Measurements from ENCODE around the gene ROCK2. TPM values are rescaled to one million over a fixed set of nuclear protein-coding genes. Genes with fewer than 3 reads are reported as not detected.

Gene ROCK2
- total and polyA plus RNA-seq, 2 of the 13 experiments (the other 11 are each of a cell fraction or from before 2014, with no cell fraction given): 38.1 to 119 TPM

DNA sequence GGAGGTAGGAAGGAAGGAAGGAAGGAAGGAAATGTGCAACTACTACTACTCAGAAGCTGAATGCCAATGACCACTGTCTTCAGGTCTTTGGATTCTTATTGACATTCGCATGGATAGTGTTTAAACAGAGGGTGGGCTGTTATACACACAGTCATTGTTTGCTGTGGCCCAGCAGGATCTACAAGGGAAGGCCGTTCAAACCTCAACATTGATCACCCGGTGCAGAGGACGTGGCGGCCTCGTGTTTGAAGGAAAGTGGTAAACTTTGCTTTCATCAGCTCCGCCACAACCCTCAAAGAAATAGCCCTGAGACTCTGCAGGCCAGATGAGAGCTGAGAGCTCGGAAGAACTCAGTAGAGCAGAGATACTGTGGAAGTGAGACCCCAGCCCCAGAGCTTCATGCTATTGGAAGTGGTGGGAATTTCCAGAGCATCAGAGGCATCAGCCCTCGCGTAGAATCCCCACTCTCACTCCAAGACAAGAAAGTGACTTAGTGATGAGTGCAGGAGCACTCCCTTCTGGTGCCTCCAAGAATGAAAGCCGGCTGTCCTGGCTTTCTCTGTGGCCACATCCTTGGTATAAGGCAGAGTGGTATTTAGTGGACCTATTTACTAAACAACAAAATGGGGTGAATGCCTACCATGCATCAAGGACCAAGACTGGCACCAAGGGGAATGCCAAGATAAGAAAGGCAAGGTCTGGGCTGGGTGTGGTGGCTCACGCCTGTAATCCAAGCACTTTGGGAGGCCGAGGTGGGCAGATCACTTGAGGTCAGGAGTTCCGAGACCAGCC, 10.1 kb upstream of the ROCK2 start (continued):
- TF ChIP-seq ZNF350 (CRISPR knock-in tag; IDR thresholded peaks at IDR 0.05; ENCODE audit: borderline replicate concordance, low read depth): peak; percentile 97
- TF ChIP-seq, protein P1, sequence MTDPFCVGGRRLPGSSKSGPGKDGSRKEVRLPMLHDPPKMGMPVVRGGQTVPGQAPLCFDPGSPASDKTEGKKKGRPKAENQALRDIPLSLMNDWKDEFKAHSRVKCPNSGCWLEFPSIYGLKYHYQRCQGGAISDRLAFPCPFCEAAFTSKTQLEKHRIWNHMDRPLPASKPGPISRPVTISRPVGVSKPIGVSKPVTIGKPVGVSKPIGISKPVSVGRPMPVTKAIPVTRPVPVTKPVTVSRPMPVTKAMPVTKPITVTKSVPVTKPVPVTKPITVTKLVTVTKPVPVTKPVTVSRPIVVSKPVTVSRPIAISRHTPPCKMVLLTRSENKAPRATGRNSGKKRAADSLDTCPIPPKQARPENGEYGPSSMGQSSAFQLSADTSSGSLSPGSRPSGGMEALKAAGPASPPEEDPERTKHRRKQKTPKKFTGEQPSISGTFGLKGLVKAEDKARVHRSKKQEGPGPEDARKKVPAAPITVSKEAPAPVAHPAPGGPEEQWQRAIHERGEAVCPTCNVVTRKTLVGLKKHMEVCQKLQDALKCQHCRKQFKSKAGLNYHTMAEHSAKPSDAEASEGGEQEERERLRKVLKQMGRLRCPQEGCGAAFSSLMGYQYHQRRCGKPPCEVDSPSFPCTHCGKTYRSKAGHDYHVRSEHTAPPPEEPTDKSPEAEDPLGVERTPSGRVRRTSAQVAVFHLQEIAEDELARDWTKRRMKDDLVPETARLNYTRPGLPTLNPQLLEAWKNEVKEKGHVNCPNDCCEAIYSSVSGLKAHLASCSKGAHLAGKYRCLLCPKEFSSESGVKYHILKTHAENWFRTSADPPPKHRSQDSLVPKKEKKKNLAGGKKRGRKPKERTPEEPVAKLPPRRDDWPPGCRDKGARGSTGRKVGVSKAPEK (CRISPR knock-in tag; IDR thresholded peaks at IDR 0.05; ENCODE audit: borderline replicate concordance): peak; percentile 100; the same call in 1 of the 2 replicates
- TF ChIP-seq ZNF138 (CRISPR knock-in tag; IDR thresholded peaks at IDR 0.05; ENCODE audit: low read depth): 0 out of 2 replicates have a peak, but pooled peaks have one; percentile 51
- peak; percentile 77 to 81 for TF ChIP-seq NR2F1 (CRISPR knock-in tag; IDR thresholded peaks at IDR 0.05)
- TF ChIP-seq, protein P2, sequence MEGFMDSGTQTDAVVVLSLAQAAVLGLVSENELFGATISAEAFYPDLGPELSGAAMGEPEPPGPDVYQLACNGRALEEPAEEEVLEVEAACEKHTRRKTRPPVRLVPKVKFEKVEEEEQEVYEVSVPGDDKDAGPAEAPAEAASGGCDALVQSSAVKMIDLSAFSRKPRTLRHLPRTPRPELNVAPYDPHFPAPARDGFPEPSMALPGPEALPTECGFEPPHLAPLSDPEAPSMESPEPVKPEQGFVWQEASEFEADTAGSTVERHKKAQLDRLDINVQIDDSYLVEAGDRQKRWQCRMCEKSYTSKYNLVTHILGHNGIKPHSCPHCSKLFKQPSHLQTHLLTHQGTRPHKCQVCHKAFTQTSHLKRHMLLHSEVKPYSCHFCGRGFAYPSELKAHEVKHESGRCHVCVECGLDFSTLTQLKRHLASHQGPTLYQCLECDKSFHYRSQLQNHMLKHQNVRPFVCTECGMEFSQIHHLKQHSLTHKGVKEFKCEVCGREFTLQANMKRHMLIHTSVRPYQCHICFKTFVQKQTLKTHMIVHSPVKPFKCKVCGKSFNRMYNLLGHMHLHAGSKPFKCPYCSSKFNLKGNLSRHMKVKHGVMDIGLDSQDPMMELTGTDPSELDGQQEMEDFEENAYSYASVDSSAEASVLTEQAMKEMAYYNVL (CRISPR knock-in tag; IDR thresholded peaks at IDR 0.05; ENCODE audit: borderline replicate concordance): peak; percentile 100
- TF ChIP-seq CBX1 (IDR thresholded peaks at IDR 0.05; ENCODE audit: low read depth): peak; percentile 86
- peak; percentile 99 for TF ChIP-seq TARDBP (CRISPR knock-in tag; IDR thresholded peaks at IDR 0.05)
- TF ChIP-seq STAG1 (CRISPR knock-in tag; IDR thresholded peaks at IDR 0.05): peak; percentile 54
- TF ChIP-seq ZNF446 (CRISPR knock-in tag; IDR thresholded peaks at IDR 0.05): no peak
- TF ChIP-seq ZSCAN29 (CRISPR knock-in tag; conservative IDR thresholded peaks at IDR 0.05): peak; percentile 89
- TF ChIP-seq PHF20 (CRISPR knock-in tag; IDR thresholded peaks at IDR 0.05): 0 out of 2 replicates have a peak, but pooled peaks have one; percentile 48
- TF ChIP-seq MTA1 (CRISPR knock-in tag; IDR thresholded peaks at IDR 0.05; ENCODE audit: borderline replicate concordance): peak; percentile 91
- TF ChIP-seq, protein P3, sequence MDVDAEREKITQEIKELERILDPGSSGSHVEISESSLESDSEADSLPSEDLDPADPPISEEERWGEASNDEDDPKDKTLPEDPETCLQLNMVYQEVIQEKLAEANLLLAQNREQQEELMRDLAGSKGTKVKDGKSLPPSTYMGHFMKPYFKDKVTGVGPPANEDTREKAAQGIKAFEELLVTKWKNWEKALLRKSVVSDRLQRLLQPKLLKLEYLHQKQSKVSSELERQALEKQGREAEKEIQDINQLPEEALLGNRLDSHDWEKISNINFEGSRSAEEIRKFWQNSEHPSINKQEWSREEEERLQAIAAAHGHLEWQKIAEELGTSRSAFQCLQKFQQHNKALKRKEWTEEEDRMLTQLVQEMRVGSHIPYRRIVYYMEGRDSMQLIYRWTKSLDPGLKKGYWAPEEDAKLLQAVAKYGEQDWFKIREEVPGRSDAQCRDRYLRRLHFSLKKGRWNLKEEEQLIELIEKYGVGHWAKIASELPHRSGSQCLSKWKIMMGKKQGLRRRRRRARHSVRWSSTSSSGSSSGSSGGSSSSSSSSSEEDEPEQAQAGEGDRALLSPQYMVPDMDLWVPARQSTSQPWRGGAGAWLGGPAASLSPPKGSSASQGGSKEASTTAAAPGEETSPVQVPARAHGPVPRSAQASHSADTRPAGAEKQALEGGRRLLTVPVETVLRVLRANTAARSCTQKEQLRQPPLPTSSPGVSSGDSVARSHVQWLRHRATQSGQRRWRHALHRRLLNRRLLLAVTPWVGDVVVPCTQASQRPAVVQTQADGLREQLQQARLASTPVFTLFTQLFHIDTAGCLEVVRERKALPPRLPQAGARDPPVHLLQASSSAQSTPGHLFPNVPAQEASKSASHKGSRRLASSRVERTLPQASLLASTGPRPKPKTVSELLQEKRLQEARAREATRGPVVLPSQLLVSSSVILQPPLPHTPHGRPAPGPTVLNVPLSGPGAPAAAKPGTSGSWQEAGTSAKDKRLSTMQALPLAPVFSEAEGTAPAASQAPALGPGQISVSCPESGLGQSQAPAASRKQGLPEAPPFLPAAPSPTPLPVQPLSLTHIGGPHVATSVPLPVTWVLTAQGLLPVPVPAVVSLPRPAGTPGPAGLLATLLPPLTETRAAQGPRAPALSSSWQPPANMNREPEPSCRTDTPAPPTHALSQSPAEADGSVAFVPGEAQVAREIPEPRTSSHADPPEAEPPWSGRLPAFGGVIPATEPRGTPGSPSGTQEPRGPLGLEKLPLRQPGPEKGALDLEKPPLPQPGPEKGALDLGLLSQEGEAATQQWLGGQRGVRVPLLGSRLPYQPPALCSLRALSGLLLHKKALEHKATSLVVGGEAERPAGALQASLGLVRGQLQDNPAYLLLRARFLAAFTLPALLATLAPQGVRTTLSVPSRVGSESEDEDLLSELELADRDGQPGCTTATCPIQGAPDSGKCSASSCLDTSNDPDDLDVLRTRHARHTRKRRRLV (CRISPR knock-in tag; IDR thresholded peaks at IDR 0.05): peak; percentile 85; the same call in 1 of the 2 replicates
- peak; percentile 61; the same call in 1 of the 2 replicates for TF ChIP-seq ZFP41 (CRISPR knock-in tag; IDR thresholded peaks at IDR 0.05; ENCODE audit: borderline replicate concordance)
- peak; percentile 92; the same call in 2 of the 3 replicates for TF ChIP-seq MXI1 (IDR thresholded peaks at IDR 0.05; ENCODE audit: borderline replicate concordance, low read depth, low read length)
- peak; percentile 98 for TF ChIP-seq YEATS4 (CRISPR knock-in tag; IDR thresholded peaks at IDR 0.05; ENCODE audit: borderline replicate concordance)
- peak; percentile 95 for TF ChIP-seq MYC (CRISPR knock-in tag; IDR thresholded peaks at IDR 0.05; ENCODE audit: borderline replicate concordance)
- TF ChIP-seq KDM5B (CRISPR knock-in tag; IDR thresholded peaks at IDR 0.05; ENCODE audit: borderline replicate concordance): peak; percentile 78

Data from HepG2 (cell line).